HG03469 (cell line): ENCODE data around the gene WDR1.

Source experiments
- ATAC-seq: cut with Tn5 transposase; IDR thresholded peaks from one replicate; pipeline ENCODE4 v1.9.1; 2021; ENCODE audit warnings: mild to moderate bottlenecking, moderate library complexity, moderate number of reproducible peaks; ENCODE audit not compliant: unreplicated experiment

WDR1 gene

DNA sequence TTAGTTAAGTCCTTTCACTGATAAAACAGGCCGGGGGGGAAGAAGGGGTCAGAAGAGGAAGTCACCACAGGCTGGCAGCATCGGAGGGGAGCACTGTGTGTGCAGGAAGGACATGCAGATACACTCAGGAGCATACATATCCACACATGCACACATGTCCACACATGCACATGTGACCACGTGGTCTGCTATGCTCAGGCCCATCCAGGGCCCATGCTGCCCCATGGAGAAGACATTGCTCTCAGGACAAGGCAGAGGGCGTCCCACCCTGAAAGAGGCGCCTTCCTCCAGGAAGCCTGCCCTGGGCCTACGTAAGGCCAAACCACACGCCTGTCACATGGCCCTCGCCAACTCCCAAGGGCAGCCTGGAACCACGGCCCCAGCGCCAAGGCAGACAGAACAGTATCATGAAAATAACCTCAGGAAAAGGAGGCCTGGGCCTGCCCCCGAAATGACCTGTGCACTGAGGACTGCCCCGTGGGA, 15.8 kb downstream of the WDR1 start:
- ATAC-seq: no peak

DNA sequence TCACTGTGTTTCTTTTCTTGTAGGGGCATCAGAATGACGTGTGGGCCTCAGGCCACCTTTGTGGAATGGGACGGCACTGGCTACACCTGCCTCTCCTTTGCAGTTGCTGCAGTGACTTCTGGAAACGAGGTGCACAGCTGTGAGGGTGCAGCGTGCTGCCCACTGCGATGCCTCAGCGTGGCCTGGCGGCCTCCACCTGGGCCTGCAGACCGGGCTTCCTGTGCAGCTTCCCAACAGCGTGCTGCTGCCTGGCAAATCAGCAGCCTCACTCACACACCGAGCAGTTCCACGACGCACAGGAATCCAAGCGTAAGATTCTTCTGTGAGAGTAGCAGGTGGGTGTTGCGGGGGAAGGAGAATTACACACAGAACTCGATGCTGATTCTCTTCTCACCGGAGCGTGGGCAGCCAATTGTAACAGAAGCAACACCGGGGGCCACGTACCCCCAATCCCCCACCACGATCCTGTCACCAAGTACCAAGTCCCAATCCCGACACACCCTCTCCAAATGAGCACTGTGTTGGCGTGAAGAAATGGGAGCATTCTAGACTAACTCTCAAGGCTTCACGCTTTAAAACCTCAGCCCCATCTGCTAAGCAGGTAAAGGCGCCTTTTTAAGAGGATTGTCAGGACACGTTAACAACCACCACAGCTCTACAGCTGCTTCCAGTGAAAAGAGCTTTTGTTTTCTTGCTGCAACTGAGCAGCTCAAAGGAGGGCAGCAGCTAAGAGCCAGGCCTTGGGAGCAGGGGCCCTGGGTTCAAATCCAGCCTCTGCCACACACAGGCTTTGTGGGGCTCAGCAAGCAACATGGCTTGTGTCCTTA, 16.9 kb downstream of the WDR1 start:
- ATAC-seq: no peak

DNA sequence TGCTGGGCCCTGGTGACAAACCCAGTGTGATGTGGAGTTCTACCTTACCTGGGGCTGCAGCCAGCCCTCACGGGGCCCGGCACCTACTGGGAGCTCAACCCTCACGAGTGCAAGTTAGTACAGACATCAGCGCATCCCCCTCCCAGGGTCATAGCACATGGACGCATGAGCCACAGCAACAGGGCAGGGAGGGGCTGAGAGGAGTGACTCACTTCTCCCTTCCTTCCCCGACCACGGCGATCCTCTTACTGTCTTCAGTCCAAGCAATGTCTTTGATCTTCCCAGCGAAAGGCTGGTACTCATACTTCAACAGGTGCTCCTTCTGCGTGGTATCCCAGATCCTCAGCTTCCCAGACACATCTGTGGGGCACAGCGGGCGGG, 17.8 kb downstream of the WDR1 start:
- no peak for ATAC-seq

DNA sequence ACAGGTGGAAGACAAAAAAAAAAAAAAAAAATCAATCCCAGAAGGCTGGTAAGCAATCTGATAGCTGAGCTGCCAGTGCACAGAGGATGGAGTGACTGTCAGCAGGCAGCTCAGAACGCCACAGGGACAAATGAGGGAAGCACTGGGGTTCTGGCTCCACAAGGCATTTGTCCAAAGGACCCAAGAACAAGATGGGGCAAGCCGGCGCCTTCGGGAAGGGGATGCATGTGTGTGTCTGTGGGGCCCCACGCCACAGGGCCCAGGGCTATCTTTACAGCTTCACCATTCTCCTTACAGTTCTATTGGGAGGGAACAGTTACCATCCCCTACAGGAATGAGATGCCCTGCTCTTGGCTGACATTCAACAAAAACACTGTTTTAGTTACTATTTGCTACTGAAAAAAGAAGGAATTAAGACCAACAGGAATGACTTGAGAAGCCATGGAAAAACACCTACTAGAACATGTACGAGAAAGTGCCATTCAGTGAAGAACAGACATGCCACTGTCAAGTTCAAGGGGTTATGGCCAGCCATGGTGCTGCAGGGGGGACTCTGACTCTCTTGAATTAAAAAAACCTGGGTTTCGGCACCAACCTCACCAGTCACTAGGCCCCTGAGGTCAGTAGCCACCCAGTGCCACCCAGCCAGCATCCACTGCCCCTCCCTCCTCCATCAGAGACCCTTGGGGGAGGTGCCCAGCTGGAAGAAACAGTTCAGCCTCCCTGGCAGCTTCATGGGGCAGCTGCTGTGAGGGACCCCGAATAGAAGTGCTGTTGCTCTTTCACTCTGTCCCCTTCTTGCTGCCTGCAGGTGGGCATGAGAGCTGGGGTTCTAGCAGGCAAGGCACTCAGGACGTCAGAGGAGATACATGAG, 18.5 kb downstream of the WDR1 start:
- ATAC-seq: no peak

DNA sequence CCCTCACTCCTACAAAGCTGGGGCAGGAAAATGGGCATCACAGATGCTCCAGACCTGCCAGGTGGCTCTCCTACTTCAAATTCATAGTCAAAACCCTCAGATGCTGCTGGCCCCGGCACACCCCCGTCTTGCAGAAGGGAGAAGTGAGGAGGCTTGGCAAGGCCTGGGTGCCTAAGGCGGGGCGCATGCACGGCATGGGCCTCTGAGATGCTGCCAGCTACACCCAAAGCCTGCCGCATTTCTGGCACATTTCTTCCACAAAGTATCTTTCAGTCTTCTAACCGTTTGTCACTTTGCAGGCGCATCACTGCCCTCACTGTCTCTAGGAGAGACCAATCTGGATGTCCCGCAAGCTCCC, 19.6 kb downstream of the WDR1 start:
- no peak for ATAC-seq

DNA sequence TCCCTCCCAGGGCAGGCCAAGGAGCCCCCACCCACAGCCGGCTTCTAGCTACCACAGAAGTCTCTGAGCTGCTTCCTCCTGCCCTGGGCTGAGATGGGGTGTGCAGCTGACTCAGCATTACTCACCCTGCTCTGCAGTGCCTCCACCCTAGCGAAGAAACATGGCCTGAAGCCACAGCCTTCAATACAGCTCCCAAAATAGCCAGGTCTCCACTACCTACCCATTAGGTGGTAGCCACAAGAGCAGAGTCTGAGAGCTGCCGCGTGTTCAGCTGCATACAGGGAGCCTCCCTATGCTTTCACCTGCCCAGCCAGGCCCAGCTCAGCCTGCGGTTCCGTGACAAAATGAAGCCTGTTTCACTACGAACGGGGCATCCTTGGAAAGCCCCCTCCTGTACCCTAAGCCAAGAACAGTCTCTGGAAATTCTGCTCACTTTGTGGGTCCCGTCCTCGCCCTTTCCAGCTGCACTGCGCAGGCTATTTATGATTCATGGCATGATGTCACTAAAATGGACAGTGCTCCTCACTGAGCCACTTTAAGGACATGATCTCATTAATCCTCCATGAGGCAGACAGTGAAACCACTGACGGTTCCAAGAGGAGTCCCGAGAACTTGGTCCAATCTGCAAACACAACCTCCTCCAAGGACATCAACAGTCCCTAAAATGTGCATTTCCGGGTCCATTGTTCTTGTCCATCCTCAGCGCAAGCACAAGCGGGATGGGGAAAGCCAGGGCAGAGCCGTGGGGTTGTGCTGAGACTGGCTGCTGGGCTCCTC, 20.2 kb downstream of the WDR1 start:
- ATAC-seq: peak; percentile 80

DNA sequence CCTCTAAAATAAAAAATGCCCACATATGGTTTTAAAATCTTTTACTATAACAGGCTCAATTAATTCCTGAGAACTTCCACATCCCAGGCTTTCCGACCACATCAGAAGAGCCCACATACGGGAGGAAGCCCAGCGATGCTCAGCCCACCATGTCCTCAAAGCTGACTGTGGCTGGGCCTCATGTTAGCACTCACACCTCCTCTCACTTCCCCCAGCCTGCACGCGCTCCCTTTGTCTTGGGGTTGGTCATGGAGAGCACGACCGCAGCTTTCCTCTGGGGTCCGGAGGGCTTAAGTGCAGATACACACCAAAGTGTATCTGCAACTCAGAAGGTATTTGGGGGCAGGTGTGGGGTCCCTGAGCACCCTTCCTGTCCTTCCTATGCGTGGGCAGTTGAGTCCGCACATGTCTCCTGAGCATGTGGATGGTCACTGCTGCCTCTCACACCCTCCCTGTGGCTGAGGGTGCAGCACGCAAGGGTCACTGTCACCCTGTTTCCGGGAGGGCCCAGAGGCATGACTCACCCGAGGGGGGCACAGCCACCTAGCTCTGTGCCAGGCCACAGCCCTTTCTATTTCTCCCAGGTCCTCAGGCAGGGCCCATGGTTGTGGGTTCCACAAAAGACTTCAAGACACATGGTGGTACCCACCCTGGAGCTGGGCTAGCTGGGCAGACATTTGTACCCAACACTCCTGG, 21.2 kb downstream of the WDR1 start:
- ATAC-seq: no peak

DNA sequence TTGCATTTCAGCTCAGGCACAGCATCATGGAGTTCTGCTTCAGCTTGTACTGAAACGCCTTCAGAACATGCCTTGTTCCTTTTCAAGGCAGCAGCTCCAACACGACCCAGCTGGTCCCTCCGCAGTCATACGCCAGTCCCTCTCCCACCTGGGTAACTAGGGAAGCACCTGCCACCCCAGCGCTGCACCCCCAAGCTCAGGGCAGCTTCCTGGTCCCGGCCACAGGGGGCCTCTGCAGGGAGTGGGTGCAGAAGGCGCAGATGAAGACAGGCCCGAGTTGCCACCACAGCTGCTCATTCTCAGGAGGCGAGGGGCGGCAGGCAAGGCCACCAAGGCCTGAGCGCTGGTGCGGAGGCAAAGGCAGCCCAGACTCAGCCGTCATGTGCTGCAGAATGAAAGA, 21.8 kb downstream of the WDR1 start:
- no peak for ATAC-seq

DNA sequence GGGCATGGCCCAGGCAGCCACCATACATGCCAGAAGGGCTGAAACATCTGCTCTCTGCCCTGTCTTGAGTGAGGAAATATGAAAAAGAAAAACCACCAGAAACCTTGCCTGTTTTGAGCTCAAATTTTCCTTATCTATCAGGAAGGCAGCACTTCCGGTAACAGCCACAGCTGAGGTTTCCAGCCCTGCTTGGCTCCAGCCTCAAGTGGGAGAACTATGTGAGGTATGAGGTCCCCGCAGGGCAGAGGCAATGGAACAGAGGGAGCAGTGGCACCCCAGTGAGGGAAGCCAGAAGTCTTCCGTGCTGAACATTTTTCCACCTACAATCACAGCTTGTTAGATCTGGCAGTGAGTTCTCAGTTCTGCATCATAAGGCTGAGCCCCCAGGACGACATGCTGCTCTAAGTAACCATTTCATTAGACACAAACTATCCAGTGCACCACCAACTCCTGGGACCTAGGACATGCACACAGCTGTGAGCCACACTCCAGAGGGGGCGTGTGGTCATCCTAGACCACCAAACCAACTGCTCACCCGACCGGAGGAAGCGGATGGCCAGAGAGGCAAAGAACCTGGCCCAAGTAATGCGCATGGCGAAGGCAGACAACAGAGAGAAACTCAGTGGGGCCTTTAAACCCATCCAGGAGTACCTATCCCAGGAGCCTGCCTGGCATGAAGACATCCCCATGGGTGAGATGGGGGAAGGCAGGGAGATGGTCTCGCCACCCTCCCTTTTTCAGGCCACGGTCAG, 22.6 kb downstream of the WDR1 start:
- ATAC-seq: no peak

DNA sequence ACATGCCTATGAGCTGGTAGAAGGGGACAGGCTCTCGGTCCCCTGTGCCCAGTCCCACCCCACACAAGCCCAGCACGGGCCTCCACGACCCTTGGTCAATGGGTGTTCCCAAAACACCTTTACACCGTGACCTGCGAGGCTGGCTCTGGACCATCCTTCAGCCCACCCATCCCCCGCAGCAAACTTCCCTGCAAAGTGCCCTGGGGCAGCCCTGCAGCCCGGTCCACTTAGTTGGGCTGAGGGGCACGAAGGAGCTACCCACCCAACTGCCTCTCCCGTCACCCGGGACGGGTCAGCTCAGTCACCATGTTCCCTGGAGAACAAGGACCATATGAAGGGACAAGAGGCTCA, 23.4 kb downstream of the WDR1 start:
- ATAC-seq: no peak

DNA sequence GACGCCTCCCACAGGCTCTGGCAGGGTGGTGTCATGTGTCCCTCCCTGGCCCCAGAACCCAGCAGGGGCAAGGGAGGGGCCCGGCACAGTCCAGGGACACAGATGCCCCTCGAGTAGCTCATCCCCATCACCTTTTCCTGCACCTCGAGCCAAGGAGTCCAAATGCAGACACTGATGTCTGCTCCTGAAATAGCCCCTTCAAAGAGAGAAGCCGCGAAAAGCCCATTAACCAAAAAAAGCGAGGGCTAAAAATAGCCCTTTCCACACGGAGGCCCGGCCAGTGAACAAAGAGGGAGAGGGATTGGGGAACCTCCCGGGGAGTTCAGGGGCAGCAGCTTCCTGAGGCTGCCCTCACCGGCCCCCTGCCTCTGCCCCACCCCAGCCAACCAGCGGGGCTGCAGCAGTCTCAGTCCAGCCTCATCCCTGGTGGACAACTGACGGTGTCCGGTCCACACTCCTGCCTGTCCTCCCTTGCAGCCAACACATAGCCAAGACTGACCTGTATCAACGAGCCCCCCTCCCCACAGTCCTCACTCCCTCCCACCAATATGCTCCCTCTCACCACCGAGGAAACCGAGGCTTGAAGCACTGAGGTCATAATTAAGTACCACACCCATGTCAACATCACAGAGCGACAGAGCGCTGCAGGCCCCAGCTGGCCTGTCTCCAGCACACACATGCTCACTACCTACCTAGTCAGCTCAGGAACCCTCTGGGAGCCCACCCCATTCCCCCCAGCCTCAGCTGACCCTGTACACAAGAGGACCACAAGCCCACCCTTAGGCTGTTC, 23.9 kb downstream of the WDR1 start:
- no peak for ATAC-seq

DNA sequence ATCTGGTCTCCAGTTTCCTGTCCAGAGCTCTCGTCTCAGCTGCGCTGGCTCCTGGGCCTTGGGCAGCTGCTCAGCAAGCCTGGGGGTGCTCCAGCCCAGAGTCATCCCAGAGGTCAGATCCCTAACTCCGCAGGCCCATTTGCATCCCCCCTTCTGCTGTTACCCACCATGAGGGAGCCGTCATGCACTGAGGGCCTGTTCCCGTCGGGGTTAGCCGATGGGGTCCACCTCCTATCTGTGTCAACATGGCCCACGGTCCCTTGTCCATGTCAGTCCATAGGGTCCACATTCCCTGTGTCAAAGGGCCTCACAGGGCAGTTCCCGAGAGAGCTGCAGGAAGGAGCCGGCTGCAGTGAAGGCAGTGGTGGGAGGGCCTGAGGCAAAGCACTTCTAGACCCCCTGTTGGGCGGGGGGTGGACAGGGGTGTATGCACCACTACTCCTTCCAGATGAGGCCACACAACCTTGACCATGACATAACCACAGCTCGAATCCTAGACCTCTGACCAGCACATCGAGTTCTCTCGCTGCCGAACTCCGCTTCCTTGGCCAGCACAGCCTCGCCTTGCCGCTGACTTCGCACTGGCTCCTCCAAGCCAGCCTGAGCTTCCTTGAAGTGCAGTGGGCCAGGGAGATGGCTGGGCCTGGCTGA, 24.9 kb downstream of the WDR1 start:
- ATAC-seq: no peak

DNA sequence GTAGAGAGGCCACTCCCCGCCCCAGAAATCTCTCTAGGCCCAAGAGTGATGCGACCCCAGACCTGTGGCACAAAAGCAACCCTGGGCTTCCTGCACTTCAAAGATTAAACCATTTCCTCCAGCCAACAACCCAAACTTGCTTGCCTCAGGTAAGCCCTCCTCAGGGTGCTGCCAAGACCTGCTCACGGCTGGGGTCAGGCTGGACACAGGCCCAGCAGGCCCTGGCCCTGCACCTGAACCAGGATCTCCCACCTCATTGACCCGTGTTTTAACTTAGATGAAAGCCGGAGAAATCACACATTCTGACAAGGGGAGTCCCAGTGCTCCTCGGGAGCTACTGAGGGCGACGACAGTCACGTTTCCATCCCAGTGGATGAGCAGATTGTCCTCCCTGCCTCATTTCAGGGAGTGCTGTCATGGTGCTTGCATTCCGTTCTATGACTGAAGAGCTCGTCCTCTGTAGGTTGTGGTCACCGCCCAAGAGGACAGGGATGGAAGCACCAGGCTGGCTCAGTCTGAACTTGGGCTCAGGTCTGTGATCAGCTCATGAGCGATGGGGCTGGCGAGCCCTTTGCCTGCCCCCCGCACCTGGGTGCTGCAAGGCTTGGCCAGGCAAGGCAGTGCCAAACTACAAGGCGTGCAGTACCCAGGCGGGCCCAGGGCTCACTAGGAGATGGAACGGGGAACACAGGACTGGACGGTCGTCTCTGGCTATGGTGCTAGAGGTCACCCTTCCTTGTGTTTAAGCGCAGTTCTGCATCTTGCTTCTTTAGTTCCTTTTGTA, 25.9 kb downstream of the WDR1 start:
- no peak for ATAC-seq

DNA sequence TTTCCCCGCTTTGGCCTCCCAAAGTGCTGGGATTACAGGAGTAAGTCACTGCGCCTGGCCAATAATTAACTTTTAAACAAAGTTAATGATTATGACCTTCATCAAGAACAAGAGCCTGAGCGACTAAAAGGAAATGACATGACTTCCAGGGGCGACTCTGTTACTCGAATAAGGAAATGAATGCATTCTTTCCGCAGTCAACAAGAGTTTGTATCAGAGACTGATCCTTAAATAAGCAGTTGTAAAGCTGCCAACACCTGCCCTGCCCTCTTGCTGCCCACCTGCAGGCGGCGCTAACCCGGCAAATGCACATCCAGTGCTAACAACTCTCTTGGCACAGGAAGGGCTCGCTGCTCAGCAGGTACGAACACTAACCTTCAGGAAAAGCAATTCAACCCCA, 27.3 kb downstream of the WDR1 start:
- no peak for ATAC-seq

DNA sequence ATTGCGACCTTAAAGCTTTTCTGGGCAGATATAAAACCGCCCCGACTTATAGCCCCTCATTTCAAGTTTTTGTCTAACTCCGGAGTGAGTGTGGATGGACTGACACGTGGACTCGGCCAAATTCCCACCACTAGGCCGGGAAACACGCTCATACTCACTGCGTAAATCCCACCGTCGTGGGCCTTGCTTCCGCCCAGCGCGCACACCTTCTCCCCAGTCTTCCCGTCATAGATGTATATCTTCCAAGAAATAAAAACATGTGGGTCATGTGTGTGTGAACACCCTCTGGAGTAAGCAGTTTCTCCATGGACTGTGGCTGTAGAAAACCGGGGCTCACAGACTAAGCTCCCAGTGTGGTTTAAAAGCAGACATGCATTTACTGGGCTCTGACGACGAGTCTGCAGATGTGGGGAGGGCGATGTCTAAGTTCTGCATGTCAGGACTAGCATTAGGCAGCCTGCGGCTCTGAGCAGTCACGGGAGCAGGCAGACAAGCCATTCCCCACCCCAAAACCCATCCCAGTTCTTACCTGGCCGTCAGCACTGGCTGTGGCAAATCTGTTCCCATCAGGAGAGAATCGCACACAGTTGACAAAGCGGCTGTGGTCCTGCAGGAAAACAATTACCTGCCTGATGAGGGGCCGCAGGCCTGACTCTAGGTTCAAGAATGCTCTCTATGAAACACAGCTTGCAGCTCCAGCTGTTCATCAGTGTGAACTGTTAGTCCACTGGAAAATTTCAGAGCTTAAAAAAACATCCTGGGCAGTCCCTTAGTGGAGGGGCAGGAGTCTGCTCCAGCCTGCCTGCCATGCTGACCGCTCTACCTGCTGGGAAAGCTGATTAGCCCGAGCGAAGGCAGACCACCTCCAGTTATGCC, 28.2 kb downstream of the WDR1 start:
- no peak for ATAC-seq

DNA sequence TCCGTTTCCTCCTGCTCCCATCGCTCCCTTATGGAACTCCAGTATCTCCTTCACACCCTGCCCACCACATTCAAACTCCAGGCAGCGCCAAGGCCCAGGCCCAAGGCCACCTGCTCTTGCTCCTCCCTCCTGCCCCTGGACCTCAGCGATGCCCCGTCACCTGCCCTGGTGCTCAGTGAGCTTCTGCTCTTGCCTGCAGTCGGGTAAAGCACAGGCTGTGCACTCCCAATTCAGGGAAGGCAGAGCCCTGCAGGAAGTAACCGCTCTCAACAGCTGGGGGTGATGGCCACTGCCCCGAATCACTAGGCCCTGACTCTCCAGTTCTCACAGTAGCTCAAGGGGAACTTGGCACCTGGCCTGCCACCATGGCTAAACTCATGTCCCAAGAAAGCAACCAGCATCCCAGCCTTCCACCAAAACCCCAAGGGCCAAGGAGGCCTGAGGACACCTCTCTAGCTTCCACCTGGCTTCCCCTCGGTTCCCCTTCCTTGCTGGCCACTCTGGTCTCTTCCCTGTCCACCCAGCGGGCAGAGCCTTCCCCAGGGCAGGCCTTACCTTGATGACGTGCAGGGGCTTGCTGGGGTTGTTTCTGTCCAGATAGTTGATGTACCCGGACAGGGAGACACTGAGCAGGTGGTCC, 29.3 kb downstream of the WDR1 start:
- no peak for ATAC-seq
